ENCODE results near the gene TSSK6.
A peak's percentile ranks its signal among the peaks of the same experiment; 100 is the strongest.

TSSK6 gene

GRCh38 chr19:19533841-19534240 is 18.5 kb upstream of the TSSK6 start:
- TF ChIP-seq REST (IDR thresholded peaks at IDR 0.05; ENCODE audit: low read depth) = no peak
- TF ChIP-seq TCF12 (IDR thresholded peaks at IDR 0.05; ENCODE audit: low read depth) = no peak
- no peak for TF ChIP-seq TEAD4 (IDR thresholded peaks at IDR 0.05)
- TF ChIP-seq USF1 (IDR thresholded peaks at IDR 0.05) = no peak
- TF ChIP-seq RAD21 (IDR thresholded peaks at IDR 0.05; ENCODE audit: low read depth) = no peak
- TF ChIP-seq EP300 (IDR thresholded peaks at IDR 0.05; ENCODE audit: borderline replicate concordance) = no peak
- TF ChIP-seq MAX (IDR thresholded peaks at IDR 0.05) = no peak
- TF ChIP-seq EGR1 (IDR thresholded peaks at IDR 0.05) = no peak
- TF ChIP-seq ZBTB7A (IDR thresholded peaks at IDR 0.05; ENCODE audit: low read depth) = no peak
- no peak for TF ChIP-seq CREB1 (IDR thresholded peaks at IDR 0.05; ENCODE audit: low read depth)
- no peak for TF ChIP-seq CEBPB (IDR thresholded peaks at IDR 0.05)
- no peak for TF ChIP-seq TAF1 (IDR thresholded peaks at IDR 0.05; ENCODE audit: low read depth)

GRCh38 chr19:19532806-19533701 is 17.7 kb upstream of the TSSK6 start:
- TF ChIP-seq RAD21 (IDR thresholded peaks at IDR 0.05; ENCODE audit: low read depth) (no peak), TEAD4 (IDR thresholded peaks at IDR 0.05) (no peak), MAX (IDR thresholded peaks at IDR 0.05) (no peak), TAF1 (IDR thresholded peaks at IDR 0.05; ENCODE audit: low read depth) (no peak), EGR1 (IDR thresholded peaks at IDR 0.05) (no peak), CEBPB (IDR thresholded peaks at IDR 0.05) (no peak), YY1 (IDR thresholded peaks at IDR 0.05; ENCODE audit: low read depth) (no peak), TCF12 (IDR thresholded peaks at IDR 0.05; ENCODE audit: low read depth) (no peak), EP300 (IDR thresholded peaks at IDR 0.05; ENCODE audit: borderline replicate concordance) (no peak), REST (IDR thresholded peaks at IDR 0.05; ENCODE audit: low read depth) (no peak), CREB1 (IDR thresholded peaks at IDR 0.05; ENCODE audit: low read depth) (no peak), USF1 (IDR thresholded peaks at IDR 0.05) (no peak), FOXM1 (IDR thresholded peaks at IDR 0.05; ENCODE audit: borderline replicate concordance, low read depth) (no peak), ZBTB7A (IDR thresholded peaks at IDR 0.05; ENCODE audit: low read depth) (no peak), NFIC (IDR thresholded peaks at IDR 0.05) (no peak)

GRCh38 chr19:19531951-19532805 is 16.8 kb upstream of the TSSK6 start:
- TF ChIP-seq ZBTB7A (IDR thresholded peaks at IDR 0.05; ENCODE audit: low read depth) = no peak
- TF ChIP-seq RAD21 (IDR thresholded peaks at IDR 0.05; ENCODE audit: low read depth) = peak; percentile 77
- no peak for TF ChIP-seq CEBPB (IDR thresholded peaks at IDR 0.05)
- no peak for TF ChIP-seq YY1 (IDR thresholded peaks at IDR 0.05; ENCODE audit: low read depth)
- TF ChIP-seq USF1 (IDR thresholded peaks at IDR 0.05) = no peak
- TF ChIP-seq TCF12 (IDR thresholded peaks at IDR 0.05; ENCODE audit: low read depth) = no peak
- TF ChIP-seq CREB1 (IDR thresholded peaks at IDR 0.05; ENCODE audit: low read depth) = no peak

- no peak for TF ChIP-seq RAD21 (IDR thresholded peaks at IDR 0.05; ENCODE audit: low read depth)
- TF ChIP-seq USF1 (IDR thresholded peaks at IDR 0.05) = no peak
- no peak for TF ChIP-seq FOXM1 (IDR thresholded peaks at IDR 0.05; ENCODE audit: borderline replicate concordance, low read depth)
- no peak for TF ChIP-seq NFIC (IDR thresholded peaks at IDR 0.05)
- no peak for TF ChIP-seq CEBPB (IDR thresholded peaks at IDR 0.05)
- no peak for TF ChIP-seq EGR1 (IDR thresholded peaks at IDR 0.05)
- TF ChIP-seq ZBTB7A (IDR thresholded peaks at IDR 0.05; ENCODE audit: low read depth) = no peak
Measured at GRCh38 chr19:19530889-19531288, 15.5 kb upstream of the TSSK6 start.

All from Ishikawa (cell line).